GM19351 (cell line): ENCODE results near the gene WAPL.
A peak's percentile ranks its signal among the peaks of the same experiment; 100 is the strongest.

Experiments used
- ATAC-seq: cut with Tn5 transposase; IDR thresholded peaks from one replicate; pipeline ENCODE4 v1.9.1; 2021; ENCODE audit warnings: mild to moderate bottlenecking, moderate library complexity; ENCODE audit not compliant: unreplicated experiment

Gene WAPL

GRCh38 chr10:86524225-86524962 is 2.8 kb upstream of the WAPL start:
- no peak for ATAC-seq

DNA sequence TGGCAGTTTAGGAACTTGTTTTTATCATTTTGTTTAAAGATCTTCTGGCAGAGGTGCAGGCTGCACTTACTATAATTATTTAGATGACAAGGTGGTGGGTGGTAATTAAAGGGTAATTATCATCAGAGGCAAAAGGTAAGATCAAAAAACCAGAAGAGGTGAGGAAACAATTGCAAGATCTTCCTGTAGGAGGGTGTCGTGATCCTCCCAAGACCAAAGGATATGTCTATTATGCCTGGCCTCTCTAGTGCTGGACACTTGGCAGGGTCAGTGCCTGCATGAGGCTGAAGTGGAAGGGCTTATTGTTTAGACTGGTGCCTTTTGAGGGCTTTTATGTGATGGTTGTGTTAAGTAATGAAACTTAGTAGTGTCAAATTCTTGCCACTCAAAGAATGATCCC is 1.8 kb upstream of the WAPL start:
- ATAC-seq = no peak

GRCh38 chr10:86522510-86522855 is 891 bp upstream of the WAPL start:
- ATAC-seq = no peak

GRCh38 chr10:86520871-86521677 is 518 bp downstream of the WAPL start:
- peak; percentile 20 for ATAC-seq

- no peak for ATAC-seq
These were observed 2.8 kb downstream of the WAPL start for GRCh38 chr10:86518781-86519180.

DNA sequence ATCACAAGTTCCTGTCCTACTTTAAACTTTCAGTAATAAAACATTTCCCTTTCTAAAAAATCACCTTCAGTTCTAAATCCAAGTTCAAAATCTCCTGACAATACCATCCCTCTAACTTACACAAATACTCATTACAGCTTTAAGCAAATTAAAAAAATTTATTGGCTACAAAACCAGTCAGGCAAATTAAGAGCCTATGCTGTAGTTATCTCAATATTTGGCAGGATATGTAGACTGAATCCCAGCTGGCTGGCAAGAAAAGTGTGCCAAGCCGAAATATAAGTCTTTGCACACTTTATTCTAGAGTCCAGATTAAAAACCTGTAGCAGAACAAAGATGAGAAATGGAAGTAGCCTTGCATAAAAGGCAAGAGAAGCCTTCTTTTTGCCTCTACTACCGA is 9.5 kb downstream of the WAPL start:
- no peak for ATAC-seq

DNA sequence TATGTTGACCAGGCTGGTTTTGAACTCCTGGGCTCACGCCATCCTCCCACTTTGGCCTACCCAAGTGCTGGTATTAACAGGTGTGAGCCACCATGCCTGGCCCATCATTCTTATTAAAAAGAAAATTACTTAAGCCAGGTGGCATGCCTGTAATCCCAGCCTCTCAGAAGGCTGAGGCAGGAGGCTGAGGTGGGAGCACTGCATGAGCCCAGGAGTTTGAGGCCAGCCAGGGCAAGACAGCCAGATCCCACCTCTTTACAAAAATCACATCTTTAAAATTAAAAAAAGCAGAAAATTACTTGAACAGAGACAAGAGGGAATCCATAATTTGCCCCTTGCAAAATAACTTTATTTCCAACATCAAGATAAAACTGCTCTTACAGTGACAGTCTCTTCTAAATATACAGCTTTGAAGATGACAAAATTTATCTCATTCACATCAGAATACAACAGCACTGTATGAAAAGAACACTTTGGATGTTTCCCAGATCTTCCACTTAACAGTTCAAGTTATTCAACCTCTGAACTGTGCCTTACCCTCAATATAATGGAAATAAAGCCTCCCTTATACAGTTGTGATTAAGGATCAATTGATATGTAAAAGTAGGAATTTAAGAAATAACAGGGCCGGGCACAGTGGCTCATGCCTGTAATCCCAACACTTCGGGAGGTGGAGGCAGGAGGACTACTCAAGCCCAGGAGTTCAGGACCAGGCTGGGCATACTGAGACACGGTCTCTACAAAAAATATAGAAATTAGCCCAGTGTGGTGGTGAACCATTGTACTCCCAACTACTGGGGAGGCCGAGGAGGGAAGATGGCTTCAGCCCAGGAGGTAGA is 10.3 kb downstream of the WAPL start:
- no peak for ATAC-seq

DNA sequence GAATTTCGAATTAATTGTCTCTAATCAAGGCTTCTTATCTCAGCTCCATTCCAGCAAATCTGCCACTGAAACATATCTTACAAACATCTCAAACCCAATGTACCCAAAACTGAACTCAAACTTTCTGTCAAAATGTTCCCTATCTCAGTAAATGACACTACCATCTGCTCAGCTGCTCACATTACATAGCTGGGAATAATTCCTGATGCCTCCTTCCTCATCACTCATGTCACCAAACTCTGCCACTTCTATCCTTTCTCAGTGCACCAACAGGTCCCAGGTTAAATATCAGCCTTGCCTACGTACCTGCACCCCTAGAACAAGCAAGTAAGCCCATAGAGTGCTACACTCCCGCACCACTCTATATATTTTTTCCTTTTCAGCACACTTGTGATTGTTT is 12.4 kb downstream of the WAPL start:
- no peak for ATAC-seq

- no peak for ATAC-seq
These were observed 13.4 kb downstream of the WAPL start for GRCh38 chr10:86508217-86508616.

GRCh38 chr10:86506499-86506898 is 15.1 kb downstream of the WAPL start:
- ATAC-seq = no peak

DNA sequence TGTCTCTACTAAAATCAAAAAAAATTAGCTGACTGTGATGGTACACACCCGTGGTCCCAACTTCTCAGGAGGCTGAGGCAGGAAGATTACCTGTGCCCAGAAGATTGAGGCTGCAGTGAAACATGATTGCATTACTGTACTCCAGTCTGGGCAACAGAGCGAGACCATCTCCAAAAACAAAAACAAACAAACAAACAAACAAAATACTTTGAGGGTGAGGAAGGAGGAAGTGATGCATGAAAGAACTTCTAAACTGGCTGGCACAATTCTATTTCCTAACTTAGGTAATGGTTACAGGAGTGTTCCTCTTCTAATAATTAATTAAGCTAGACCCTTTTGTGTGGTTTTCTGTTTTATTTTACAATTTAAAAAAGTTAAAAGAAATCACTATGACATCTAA is 15.5 kb downstream of the WAPL start:
- ATAC-seq = no peak

DNA sequence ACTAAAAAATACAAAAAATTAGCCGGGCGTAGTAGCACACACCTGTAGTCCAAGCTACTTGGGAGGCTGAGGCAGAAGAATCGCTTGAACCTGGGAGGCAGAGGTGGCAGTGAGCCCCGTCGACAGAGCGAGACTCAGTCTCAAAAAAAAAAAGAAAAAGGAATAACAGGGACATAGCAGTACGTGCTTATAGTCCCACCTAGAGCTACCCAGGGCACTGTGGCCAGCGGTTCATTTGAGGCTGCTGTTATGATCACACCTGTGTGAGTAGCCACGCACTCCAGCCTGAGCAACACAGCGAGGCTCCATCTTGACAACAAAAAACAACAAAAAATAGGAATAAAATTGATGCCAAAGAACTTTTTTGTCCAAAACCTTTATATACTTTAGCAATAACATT is 17.1 kb downstream of the WAPL start:
- ATAC-seq = no peak

DNA sequence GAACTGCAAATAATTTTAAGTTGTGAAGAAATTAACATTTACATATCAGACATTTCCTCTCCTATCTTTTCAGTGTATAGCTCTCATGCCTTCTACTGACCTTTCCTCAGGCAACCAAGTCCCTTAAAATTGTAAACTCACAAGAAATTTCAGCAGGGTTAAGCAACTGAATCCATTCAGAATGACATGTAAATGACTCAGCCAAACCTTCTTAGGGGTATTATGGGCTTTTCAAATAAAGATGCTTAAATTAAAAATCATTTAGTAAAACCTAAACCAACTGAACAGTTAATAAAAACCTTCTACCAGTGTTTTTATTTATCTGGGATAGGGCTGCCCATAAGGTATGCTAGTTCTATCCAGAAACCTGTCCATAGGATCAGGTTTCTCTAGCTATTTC is 20.7 kb downstream of the WAPL start:
- ATAC-seq = no peak

DNA sequence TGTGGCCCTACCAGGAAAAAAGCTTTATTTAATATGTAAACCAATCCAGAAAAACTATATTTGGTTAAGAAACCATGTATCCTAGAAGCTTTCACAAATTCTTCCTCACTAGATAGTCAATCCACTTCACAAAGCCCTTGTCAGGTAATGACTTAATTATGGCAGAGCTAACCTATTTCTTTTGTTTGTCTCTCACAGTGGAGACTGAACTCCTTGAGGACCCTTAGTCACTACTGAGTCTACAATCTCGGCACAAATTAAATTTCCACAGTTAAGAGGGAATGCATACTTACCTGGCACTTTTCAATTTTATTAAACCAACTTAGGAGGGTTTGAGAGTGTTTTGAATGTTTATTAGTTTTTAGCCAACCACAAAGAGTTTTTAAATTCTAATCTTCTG is 23.0 kb downstream of the WAPL start:
- ATAC-seq = no peak

- no peak for ATAC-seq
These were observed 24.0 kb downstream of the WAPL start for GRCh38 chr10:86497621-86498020.

- no peak for ATAC-seq
These were observed 31.5 kb downstream of the WAPL start for GRCh38 chr10:86489960-86490612.

- ATAC-seq = no peak
These were observed 32.4 kb downstream of the WAPL start for GRCh38 chr10:86489071-86489810.

GRCh38 chr10:86486856-86487255 is 34.7 kb downstream of the WAPL start:
- ATAC-seq = peak; percentile 69

DNA sequence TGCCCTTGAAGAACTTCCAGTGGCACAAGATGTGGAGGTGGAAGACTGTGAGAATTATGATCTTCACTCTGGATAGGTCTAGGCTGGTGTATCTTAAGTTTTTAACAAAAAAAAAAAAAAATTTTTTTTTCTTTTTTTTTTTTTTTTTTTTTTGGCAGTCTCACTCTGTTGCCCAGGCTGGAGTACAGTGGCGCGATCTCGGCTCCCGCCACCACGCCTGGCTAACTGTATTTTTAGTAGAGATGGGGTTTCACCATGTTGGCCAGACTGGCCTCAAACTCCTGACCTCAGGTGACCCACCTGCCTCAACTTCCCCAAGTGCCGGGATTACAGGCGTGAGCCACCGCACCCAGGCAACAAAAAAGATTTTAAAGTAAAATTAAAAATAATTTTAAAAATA is 37.9 kb downstream of the WAPL start:
- no peak for ATAC-seq

- no peak for ATAC-seq
These were observed 39.8 kb downstream of the WAPL start for GRCh38 chr10:86481761-86482160.
